ENCODE data around the gene NETO2.

NETO2 gene

GRCh38 chr16:47079860-47080259, 63.9 kb downstream of the NETO2 start:
- H3K27me3 ChIP-seq (ENCODE audit: control insufficient read depth, insufficient read depth, low read length), result no peaks in the 10 kb centered on the region
- peaks cover 12% of the 10 kb centered on the region for H3K36me3 ChIP-seq (ENCODE audit: insufficient read depth, low read length)
- no peaks in the 10 kb centered on the region for H3K9me3 ChIP-seq (replicated peaks; ENCODE audit: low read length)
- no peak overlapping the region for H3K9ac ChIP-seq (ENCODE audit: low read depth, low read length)
- no peak overlapping the region for H3K4me2 ChIP-seq (ENCODE audit: low read length)
- H3K4me3 ChIP-seq (ENCODE audit: low read length), result no peak overlapping the region
- no peaks in the 10 kb centered on the region for H3K4me1 ChIP-seq (ENCODE audit: control insufficient read depth, insufficient read depth, low read length)

- Histone ChIP-seq H3K4me3 (ENCODE audit: low read length) (no peak overlapping the region), H3K4me2 (ENCODE audit: low read length) (no peak overlapping the region), H3K9ac (ENCODE audit: low read depth, low read length) (no peak overlapping the region), H3K9me3 (replicated peaks; ENCODE audit: low read length) (no peaks in the 10 kb centered on the region), H3K27me3 (ENCODE audit: control insufficient read depth, insufficient read depth, low read length) (no peaks in the 10 kb centered on the region), H3K4me1 (ENCODE audit: control insufficient read depth, insufficient read depth, low read length) (no peaks in the 10 kb centered on the region), H3K36me3 (ENCODE audit: insufficient read depth, low read length) (no peaks in the 10 kb centered on the region)
Measured at GRCh38 chr16:47073223-47074155, 70.3 kb downstream of the NETO2 start.

GRCh38 chr16:47072158-47072557, 71.6 kb downstream of the NETO2 start:
- Histone ChIP-seq H3K4me3 (ENCODE audit: low read length) (no peak overlapping the region), H3K27me3 (ENCODE audit: control insufficient read depth, insufficient read depth, low read length) (no peaks in the 10 kb centered on the region), H3K36me3 (ENCODE audit: insufficient read depth, low read length) (no peaks in the 10 kb centered on the region), H3K4me1 (ENCODE audit: control insufficient read depth, insufficient read depth, low read length) (no peaks in the 10 kb centered on the region), H3K9ac (ENCODE audit: low read depth, low read length) (no peak overlapping the region), H3K4me2 (ENCODE audit: low read length) (no peak overlapping the region), H3K9me3 (replicated peaks; ENCODE audit: low read length) (no peaks in the 10 kb centered on the region)

GRCh38 chr16:47069841-47070584, 73.7 kb downstream of the NETO2 start:
- Histone ChIP-seq H3K4me2 (ENCODE audit: low read length) (no peak overlapping the region), H3K9me3 (replicated peaks; ENCODE audit: low read length) (no peaks in the 10 kb centered on the region), H3K4me1 (ENCODE audit: control insufficient read depth, insufficient read depth, low read length) (no peaks in the 10 kb centered on the region), H3K27me3 (ENCODE audit: control insufficient read depth, insufficient read depth, low read length) (no peaks in the 10 kb centered on the region), H3K4me3 (ENCODE audit: low read length) (no peak overlapping the region), H3K36me3 (ENCODE audit: insufficient read depth, low read length) (no peaks in the 10 kb centered on the region), H3K9ac (ENCODE audit: low read depth, low read length) (no peak overlapping the region)

- Histone ChIP-seq H3K9me3 (replicated peaks; ENCODE audit: low read length) (no peaks in the 10 kb centered on the region), H3K4me3 (ENCODE audit: low read length) (no peak overlapping the region), H3K9ac (ENCODE audit: low read depth, low read length) (no peak overlapping the region), H3K4me2 (ENCODE audit: low read length) (no peak overlapping the region), H3K27me3 (ENCODE audit: control insufficient read depth, insufficient read depth, low read length) (no peaks in the 10 kb centered on the region), H3K4me1 (ENCODE audit: control insufficient read depth, insufficient read depth, low read length) (no peaks in the 10 kb centered on the region), H3K36me3 (ENCODE audit: insufficient read depth, low read length) (no peaks in the 10 kb centered on the region)
Measured at GRCh38 chr16:47069313-47069712, 74.4 kb downstream of the NETO2 start.

- Histone ChIP-seq H3K9me3 (replicated peaks; ENCODE audit: low read length) (no peaks in the 10 kb centered on the region), H3K4me2 (ENCODE audit: low read length) (no peak overlapping the region), H3K4me1 (ENCODE audit: control insufficient read depth, insufficient read depth, low read length) (no peaks in the 10 kb centered on the region), H3K36me3 (ENCODE audit: insufficient read depth, low read length) (no peaks in the 10 kb centered on the region), H3K9ac (ENCODE audit: low read depth, low read length) (no peak overlapping the region), H3K27me3 (ENCODE audit: control insufficient read depth, insufficient read depth, low read length) (peaks cover 3% of the 10 kb centered on the region), H3K4me3 (ENCODE audit: low read length) (no peak overlapping the region)
Measured at GRCh38 chr16:47067203-47067602, 76.5 kb downstream of the NETO2 start.

GRCh38 chr16:47065766-47066688, 77.7 kb downstream of the NETO2 start:
- Histone ChIP-seq H3K4me1 (ENCODE audit: control insufficient read depth, insufficient read depth, low read length) (no peaks in the 10 kb centered on the region), H3K4me2 (ENCODE audit: low read length) (no peak overlapping the region), H3K36me3 (ENCODE audit: insufficient read depth, low read length) (no peaks in the 10 kb centered on the region), H3K9me3 (replicated peaks; ENCODE audit: low read length) (no peaks in the 10 kb centered on the region), H3K27me3 (ENCODE audit: control insufficient read depth, insufficient read depth, low read length) (peaks cover 13% of the 10 kb centered on the region), H3K9ac (ENCODE audit: low read depth, low read length) (no peak overlapping the region), H3K4me3 (ENCODE audit: low read length) (no peak overlapping the region)

- Histone ChIP-seq H3K4me1 (ENCODE audit: control insufficient read depth, insufficient read depth, low read length) (no peaks in the 10 kb centered on the region), H3K9ac (ENCODE audit: low read depth, low read length) (no peak overlapping the region), H3K36me3 (ENCODE audit: insufficient read depth, low read length) (no peaks in the 10 kb centered on the region), H3K9me3 (replicated peaks; ENCODE audit: low read length) (no peaks in the 10 kb centered on the region), H3K4me3 (ENCODE audit: low read length) (no peak overlapping the region), H3K4me2 (ENCODE audit: low read length) (no peak overlapping the region), H3K27me3 (ENCODE audit: control insufficient read depth, insufficient read depth, low read length) (peaks cover 13% of the 10 kb centered on the region)
Measured at GRCh38 chr16:47064775-47065174, 79.0 kb downstream of the NETO2 start.

GRCh38 chr16:47063011-47063724, 80.6 kb downstream of the NETO2 start:
- Histone ChIP-seq H3K9ac (ENCODE audit: low read depth, low read length) (no peak overlapping the region), H3K27me3 (ENCODE audit: control insufficient read depth, insufficient read depth, low read length) (peaks cover 19% of the 10 kb centered on the region), H3K9me3 (replicated peaks; ENCODE audit: low read length) (no peaks in the 10 kb centered on the region), H3K4me1 (ENCODE audit: control insufficient read depth, insufficient read depth, low read length) (no peaks in the 10 kb centered on the region), H3K4me3 (ENCODE audit: low read length) (no peak overlapping the region), H3K4me2 (ENCODE audit: low read length) (no peak overlapping the region), H3K36me3 (ENCODE audit: insufficient read depth, low read length) (no peaks in the 10 kb centered on the region)

- Histone ChIP-seq H3K4me2 (ENCODE audit: low read length) (peak overlapping the region; percentile 1), H3K4me3 (ENCODE audit: low read length) (no peak overlapping the region)
Measured at GRCh38 chr16:47061204-47061603, 82.5 kb downstream of the NETO2 start.

More at GRCh38 chr16:47061204-47061603, 82.5 kb downstream of the NETO2 start:
- no peaks in the 10 kb centered on the region for H3K4me1 ChIP-seq (ENCODE audit: control insufficient read depth, insufficient read depth, low read length)
- no peaks in the 10 kb centered on the region for H3K36me3 ChIP-seq (ENCODE audit: insufficient read depth, low read length)
- H3K9ac ChIP-seq (ENCODE audit: low read depth, low read length), result no peak overlapping the region
- no peaks in the 10 kb centered on the region for H3K9me3 ChIP-seq (replicated peaks; ENCODE audit: low read length)
- H3K27me3 ChIP-seq (ENCODE audit: control insufficient read depth, insufficient read depth, low read length), result peaks cover 35% of the 10 kb centered on the region
